ENCODE data around the gene CPNE7. TPM values are rescaled to one million over a fixed set of nuclear protein-coding genes. Genes with fewer than 3 reads are reported as not detected.

Gene CPNE7
- total and polyA plus RNA-seq, 9 of the 15 experiments (the other 6 are each of a cell fraction or from before 2014, with no cell fraction given) = 0.30 to 73.4 (median 32.7) TPM

DNA sequence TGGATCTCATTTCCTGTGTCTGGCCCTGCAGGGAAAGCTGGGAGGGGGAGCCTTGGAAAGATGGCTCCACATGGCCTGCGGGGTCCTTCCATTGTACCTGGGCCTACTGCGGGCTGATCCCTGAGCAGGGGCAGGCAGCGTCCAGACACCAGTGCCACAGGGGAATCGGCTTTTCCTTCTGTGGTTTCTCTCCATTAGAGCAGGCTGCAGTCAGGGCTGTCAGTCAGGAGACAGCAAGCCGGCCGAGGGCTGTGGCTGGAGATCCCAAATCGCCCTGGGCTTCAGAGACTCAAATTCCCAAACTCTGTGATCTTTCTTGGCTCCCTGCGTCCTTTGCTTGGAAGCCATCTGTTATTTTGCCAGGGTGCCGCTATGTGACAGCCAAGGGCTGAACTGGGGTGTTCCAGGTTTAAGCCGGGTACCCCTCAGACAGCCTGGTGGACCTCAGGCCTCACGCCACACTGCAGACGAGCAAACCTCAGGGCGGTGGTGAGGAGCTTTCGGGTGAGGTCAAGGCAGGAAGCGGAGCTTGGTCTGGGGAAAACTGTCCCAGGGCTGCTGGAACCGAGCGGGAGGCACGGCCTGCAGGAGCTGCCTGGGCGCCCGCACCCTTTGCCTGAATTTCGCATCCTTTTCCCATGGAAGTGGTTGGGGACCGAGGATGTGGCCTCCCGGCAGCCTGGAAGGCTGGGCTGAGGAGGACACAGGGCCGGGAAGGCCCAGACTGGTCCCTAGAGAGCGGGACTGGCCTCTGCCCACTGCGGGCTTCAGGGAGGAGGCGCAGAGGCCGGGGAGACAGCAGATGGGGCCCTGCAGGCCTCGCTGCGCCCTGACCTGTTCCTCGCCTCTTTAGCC is 1.5 kb upstream of the CPNE7 start (continued):
- TF ChIP-seq, protein P1, sequence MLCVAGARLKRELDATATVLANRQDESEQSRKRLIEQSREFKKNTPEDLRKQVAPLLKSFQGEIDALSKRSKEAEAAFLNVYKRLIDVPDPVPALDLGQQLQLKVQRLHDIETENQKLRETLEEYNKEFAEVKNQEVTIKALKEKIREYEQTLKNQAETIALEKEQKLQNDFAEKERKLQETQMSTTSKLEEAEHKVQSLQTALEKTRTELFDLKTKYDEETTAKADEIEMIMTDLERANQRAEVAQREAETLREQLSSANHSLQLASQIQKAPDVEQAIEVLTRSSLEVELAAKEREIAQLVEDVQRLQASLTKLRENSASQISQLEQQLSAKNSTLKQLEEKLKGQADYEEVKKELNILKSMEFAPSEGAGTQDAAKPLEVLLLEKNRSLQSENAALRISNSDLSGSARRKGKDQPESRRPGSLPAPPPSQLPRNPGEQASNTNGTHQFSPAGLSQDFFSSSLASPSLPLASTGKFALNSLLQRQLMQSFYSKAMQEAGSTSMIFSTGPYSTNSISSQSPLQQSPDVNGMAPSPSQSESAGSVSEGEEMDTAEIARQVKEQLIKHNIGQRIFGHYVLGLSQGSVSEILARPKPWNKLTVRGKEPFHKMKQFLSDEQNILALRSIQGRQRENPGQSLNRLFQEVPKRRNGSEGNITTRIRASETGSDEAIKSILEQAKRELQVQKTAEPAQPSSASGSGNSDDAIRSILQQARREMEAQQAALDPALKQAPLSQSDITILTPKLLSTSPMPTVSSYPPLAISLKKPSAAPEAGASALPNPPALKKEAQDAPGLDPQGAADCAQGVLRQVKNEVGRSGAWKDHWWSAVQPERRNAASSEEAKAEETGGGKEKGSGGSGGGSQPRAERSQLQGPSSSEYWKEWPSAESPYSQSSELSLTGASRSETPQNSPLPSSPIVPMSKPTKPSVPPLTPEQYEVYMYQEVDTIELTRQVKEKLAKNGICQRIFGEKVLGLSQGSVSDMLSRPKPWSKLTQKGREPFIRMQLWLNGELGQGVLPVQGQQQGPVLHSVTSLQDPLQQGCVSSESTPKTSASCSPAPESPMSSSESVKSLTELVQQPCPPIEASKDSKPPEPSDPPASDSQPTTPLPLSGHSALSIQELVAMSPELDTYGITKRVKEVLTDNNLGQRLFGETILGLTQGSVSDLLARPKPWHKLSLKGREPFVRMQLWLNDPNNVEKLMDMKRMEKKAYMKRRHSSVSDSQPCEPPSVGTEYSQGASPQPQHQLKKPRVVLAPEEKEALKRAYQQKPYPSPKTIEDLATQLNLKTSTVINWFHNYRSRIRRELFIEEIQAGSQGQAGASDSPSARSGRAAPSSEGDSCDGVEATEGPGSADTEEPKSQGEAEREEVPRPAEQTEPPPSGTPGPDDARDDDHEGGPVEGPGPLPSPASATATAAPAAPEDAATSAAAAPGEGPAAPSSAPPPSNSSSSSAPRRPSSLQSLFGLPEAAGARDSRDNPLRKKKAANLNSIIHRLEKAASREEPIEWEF (CRISPR knock-in tag; IDR thresholded peaks at IDR 0.05) = no peak
- TF ChIP-seq CXXC5 (CRISPR knock-in tag; IDR thresholded peaks at IDR 0.05) (no peak), KDM4B (IDR thresholded peaks at IDR 0.05; ENCODE audit: borderline replicate concordance in 2 of 2, low read depth in 1 of 2) (no peak), MBD2 (IDR thresholded peaks at IDR 0.05; ENCODE audit: borderline replicate concordance, low read depth) (no peak), PURB (CRISPR knock-in tag; IDR thresholded peaks at IDR 0.05; ENCODE audit: low read depth) (no peak), ZNF197 (CRISPR knock-in tag; IDR thresholded peaks at IDR 0.05; ENCODE audit: low read depth) (no peak), POLR2H (tag; IDR thresholded peaks at IDR 0.05; ENCODE audit: low read depth) (no peak), ZFP1 (CRISPR knock-in tag; IDR thresholded peaks at IDR 0.05) (no peak), MCM7 (IDR thresholded peaks at IDR 0.05) (no peak), BCL6 (CRISPR knock-in tag; IDR thresholded peaks at IDR 0.05) (no peak), EGR1 (conservative IDR thresholded peaks at IDR 0.05) (no peak), PCBP2 (IDR thresholded peaks at IDR 0.05; ENCODE audit: low read depth, low read length, poor library complexity, severe bottlenecking) (no peak), SP1 (CRISPR knock-in tag; IDR thresholded peaks at IDR 0.05) (no peak), OTX1 (CRISPR knock-in tag; IDR thresholded peaks at IDR 0.05) (no peak), RUNX1 (IDR thresholded peaks at IDR 0.05; ENCODE audit: low read depth) (0 out of 2 replicates have a peak, but pooled peaks have one; percentile 16), SMARCA5 (IDR thresholded peaks at IDR 0.05) (no peak), ZNF274 (IDR thresholded peaks at IDR 0.05; ENCODE audit: borderline replicate concordance, low read depth, low read length) (no peak)
- TF ChIP-seq, protein P2, sequence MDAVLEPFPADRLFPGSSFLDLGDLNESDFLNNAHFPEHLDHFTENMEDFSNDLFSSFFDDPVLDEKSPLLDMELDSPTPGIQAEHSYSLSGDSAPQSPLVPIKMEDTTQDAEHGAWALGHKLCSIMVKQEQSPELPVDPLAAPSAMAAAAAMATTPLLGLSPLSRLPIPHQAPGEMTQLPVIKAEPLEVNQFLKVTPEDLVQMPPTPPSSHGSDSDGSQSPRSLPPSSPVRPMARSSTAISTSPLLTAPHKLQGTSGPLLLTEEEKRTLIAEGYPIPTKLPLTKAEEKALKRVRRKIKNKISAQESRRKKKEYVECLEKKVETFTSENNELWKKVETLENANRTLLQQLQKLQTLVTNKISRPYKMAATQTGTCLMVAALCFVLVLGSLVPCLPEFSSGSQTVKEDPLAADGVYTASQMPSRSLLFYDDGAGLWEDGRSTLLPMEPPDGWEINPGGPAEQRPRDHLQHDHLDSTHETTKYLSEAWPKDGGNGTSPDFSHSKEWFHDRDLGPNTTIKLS (IDR thresholded peaks at IDR 0.05; ENCODE audit: borderline replicate concordance, low read depth) = no peak

Measured in K562 (cell line).